ENCODE results near the gene ZNF883. TPM values are rescaled to one million over a fixed set of nuclear protein-coding genes. Genes with fewer than 3 reads are reported as not detected.

The ZNF883 gene
- total RNA-seq, 4 donors from 2014 or later, result 0.84 to 2.4 (median 1.1) TPM

DNA sequence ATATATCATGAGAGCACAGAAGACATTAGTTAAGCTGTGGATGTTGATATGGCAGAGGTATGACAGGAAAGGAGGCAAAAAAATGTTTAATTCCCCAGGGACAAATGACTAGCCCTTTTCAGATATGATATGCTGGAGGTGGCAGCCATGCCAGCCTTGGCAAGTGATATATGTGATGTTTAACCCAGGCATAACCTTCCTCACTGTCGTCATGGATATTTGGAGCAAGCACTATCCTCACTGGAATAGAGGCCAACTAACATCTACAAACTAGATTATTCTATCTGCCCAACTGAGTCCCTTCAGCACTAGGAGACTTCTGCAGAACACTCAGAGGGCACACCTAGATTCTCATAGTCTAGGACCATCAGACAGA, 94.0 kb downstream of the ZNF883 start:
- Histone ChIP-seq H3K27ac (no peak overlapping the region), H3K4me3 (no peak overlapping the region), H3K4me1 (no peaks in the 10 kb centered on the region), H3K9me3 (no peaks in the 10 kb centered on the region), H3K27me3 (no peaks in the 10 kb centered on the region), H3K36me3 (no peaks in the 10 kb centered on the region)
- no peak for DNase-seq (ENCODE audit: low spot score in 2 of 2)
- no peak for TF ChIP-seq EP300 (IDR thresholded peaks at IDR 0.05)
- TF ChIP-seq POLR2A (IDR thresholded peaks at IDR 0.05), result no peak
- WGBS, 2 donors, result 46 to 67% methylated on average over 1 of the region's 1 CpG

DNA sequence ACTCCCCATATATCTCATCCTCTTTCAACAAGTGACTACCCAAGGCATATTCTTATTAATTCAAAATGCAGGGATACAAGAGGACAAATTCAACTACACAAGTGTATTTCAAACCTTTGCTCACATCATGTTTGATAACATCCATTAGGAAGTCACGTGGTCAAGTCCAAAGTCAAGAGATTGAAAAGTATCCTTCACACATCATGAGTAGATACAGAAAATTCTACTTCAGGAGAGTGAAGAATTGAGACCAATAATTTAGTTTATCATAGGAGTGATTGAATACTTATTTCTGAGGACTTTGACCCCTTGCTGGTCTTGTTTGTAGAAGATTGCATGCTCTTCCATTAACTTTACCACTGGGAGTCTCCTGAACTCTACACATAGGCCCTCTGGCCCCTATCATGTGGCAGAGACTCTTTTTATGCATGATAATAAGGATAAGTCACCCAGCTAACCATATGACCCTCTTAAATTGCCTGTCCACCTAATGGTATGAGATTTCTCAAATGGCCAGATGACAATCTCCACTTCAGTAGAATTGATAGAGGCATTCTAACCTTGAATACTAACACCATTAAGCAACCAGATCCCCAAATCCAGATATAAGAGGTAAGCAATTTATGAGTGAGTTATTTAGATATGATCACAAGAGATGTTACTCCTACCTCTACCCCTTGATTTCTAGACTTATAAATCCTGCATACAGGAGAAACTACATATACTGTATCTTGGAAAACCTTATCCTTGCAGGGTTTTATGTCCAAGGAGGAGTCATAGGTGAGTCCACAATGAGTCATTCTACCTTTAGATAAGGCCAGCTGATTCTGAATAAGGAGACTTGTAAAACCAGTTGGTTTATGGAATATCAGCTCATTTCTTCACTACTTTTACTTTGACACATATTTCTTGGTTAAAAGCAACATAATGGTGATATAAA, 94.7 kb downstream of the ZNF883 start:
- H3K27ac ChIP-seq, result no peak overlapping the region
- no peaks in the 10 kb centered on the region for H3K9me3 ChIP-seq
- H3K4me3 ChIP-seq, result no peak overlapping the region
- no peaks in the 10 kb centered on the region for H3K27me3 ChIP-seq
- TF ChIP-seq EP300 (IDR thresholded peaks at IDR 0.05) (no peak), POLR2A (IDR thresholded peaks at IDR 0.05) (no peak)
- TF ChIP-seq, protein P1, sequence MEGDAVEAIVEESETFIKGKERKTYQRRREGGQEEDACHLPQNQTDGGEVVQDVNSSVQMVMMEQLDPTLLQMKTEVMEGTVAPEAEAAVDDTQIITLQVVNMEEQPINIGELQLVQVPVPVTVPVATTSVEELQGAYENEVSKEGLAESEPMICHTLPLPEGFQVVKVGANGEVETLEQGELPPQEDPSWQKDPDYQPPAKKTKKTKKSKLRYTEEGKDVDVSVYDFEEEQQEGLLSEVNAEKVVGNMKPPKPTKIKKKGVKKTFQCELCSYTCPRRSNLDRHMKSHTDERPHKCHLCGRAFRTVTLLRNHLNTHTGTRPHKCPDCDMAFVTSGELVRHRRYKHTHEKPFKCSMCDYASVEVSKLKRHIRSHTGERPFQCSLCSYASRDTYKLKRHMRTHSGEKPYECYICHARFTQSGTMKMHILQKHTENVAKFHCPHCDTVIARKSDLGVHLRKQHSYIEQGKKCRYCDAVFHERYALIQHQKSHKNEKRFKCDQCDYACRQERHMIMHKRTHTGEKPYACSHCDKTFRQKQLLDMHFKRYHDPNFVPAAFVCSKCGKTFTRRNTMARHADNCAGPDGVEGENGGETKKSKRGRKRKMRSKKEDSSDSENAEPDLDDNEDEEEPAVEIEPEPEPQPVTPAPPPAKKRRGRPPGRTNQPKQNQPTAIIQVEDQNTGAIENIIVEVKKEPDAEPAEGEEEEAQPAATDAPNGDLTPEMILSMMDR (IDR thresholded peaks at IDR 0.05), result no peak
- no peaks in the 10 kb centered on the region for H3K4me1 ChIP-seq
- WGBS, 2 donors, result 46 to 60% methylated on average over 1 of the region's 1 CpG
- no peak for DNase-seq (ENCODE audit: low spot score in 2 of 2)
- no peaks in the 10 kb centered on the region for H3K36me3 ChIP-seq

DNA sequence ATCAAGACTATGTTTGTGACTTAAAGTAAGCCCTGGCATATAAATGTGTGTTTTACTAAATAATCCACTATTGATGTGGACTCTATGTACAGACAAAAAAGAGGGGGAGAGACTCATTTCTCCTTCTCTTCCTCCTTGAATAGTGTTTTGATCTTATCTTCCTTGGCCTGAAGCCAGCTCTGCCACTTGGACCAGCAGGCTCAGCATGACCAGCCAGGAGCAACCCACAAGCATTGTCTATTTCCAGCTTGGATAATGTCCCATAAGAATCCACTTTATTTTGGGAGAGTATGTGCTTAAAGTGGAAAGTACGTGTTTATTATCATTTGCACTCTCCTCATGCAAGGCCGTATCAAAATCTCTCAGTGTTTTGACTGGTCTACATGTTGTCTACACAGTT, 97.5 kb downstream of the ZNF883 start:
- WGBS, 2 donors, result 59 to 65% methylated on average over 2 of the region's 2 CpGs

DNA sequence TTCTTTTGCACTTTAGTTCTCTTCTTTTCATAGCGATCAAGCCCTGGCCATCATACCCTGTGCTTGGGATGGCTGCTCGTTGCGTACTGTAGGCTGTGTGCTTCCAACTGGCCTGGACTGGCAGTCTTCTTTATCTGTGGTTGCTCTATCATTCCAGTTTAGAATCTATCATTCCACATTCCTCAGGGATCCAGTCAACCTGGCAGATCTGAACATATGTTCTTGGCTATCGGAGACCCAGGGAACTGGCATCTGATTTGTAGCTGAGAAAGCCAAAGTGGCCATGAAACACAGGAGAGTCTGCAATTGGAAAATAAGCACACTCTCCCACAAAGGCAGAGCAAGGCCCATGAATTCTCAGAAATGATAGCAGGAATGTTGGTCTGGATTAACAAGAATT, 98.7 kb downstream of the ZNF883 start:
- 90 to 94% methylated on average over 4 of the region's 4 CpGs for WGBS, 2 donors
- TF ChIP-seq POLR2A (IDR thresholded peaks at IDR 0.05) (no peak), EP300 (IDR thresholded peaks at IDR 0.05) (no peak)
- TF ChIP-seq, protein P1 (IDR thresholded peaks at IDR 0.05), result no peak
- no peaks in the 10 kb centered on the region for H3K9me3 ChIP-seq
- H3K4me1 ChIP-seq, result no peaks in the 10 kb centered on the region
- H3K27me3 ChIP-seq, result no peaks in the 10 kb centered on the region
- H3K36me3 ChIP-seq, result no peaks in the 10 kb centered on the region
- no peak overlapping the region for H3K27ac ChIP-seq
- no peak for DNase-seq (ENCODE audit: low spot score in 2 of 2)
- no peak overlapping the region for H3K4me3 ChIP-seq

More for the DNA sequence above, 97.5 kb downstream of the ZNF883 start:
- H3K9me3 ChIP-seq, result no peaks in the 10 kb centered on the region
- H3K4me3 ChIP-seq, result no peak overlapping the region
- no peaks in the 10 kb centered on the region for H3K36me3 ChIP-seq
- no peaks in the 10 kb centered on the region for H3K4me1 ChIP-seq
- TF ChIP-seq, protein P1 (IDR thresholded peaks at IDR 0.05), result no peak
- H3K27ac ChIP-seq, result no peak overlapping the region
- H3K27me3 ChIP-seq, result no peaks in the 10 kb centered on the region
- DNase-seq (ENCODE audit: low spot score in 2 of 2), result no peak

DNA sequence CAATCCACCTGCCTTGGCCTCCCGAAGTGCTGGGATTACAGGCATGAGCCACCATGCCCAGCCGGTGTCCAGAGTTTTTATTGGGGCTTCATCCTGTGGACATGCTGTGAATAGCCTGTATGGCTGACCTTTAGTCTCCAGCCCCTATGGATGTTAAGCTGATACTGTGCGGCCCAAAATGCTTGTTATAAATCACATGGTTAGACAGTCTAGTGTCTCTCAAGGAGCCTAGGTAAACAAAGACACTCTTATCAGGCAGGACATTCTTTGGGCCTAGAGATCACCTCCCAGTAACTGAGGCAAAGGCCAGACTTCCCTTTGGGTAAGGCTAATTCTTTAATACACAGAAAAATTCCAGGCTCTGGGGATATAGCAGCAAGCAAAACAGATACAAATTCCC, 99.4 kb downstream of the ZNF883 start:
- TF ChIP-seq EP300 (IDR thresholded peaks at IDR 0.05) (no peak), POLR2A (IDR thresholded peaks at IDR 0.05) (no peak)
- TF ChIP-seq, protein P1 (IDR thresholded peaks at IDR 0.05), result no peak
- H3K27ac ChIP-seq, result no peak overlapping the region
- DNase-seq (ENCODE audit: low spot score in 2 of 2), result no peak
- H3K27me3 ChIP-seq, result no peaks in the 10 kb centered on the region
- no peaks in the 10 kb centered on the region for H3K9me3 ChIP-seq
- no peaks in the 10 kb centered on the region for H3K36me3 ChIP-seq
- H3K4me3 ChIP-seq, result no peak overlapping the region
- no peaks in the 10 kb centered on the region for H3K4me1 ChIP-seq
- 75 to 85% methylated on average over 3 of the region's 3 CpGs for WGBS, 2 donors
